Astrocyte (in vitro differentiated cells and primary cell): Measurements from ENCODE around the gene CTIF. TPM values are rescaled to one million over a fixed set of nuclear protein-coding genes. Genes with fewer than 3 reads are reported as not detected.

ENCODE experiments used
- DNase-seq: peaks from one replicate; pipeline ENCODE4 v3.0.0-alpha.2; 2010; ENCODE audit warnings: low read depth
- FAIRE-seq: peaks from 2 replicates; lab custom pipeline; 2011; peaks lifted over from hg19 to GRCh38; lab: Jason Lieb, UNC
- H2AFZ ChIP-seq: 2 replicates; pipeline ENCODE4 v1.6.0; 2012; ENCODE audit warnings: low read depth, low read length, inconsistent platforms
- H3K27ac ChIP-seq: 2 replicates; pipeline ENCODE4 v1.5.1; 2011; ENCODE audit warnings: low read depth, low read length, inconsistent platforms
- H3K27me3 ChIP-seq: 2 replicates; pipeline ENCODE4 v1.6.0; 2011; ENCODE audit warnings: low read length, inconsistent platforms; ENCODE audit not compliant: insufficient read depth
- H3K36me3 ChIP-seq: 2 replicates; pipeline ENCODE4 v1.5.1; 2011; ENCODE audit warnings: low read length, inconsistent platforms; ENCODE audit not compliant: insufficient read depth
- H3K4me1 ChIP-seq: 2 replicates; pipeline ENCODE4 v1.5.1; 2011; ENCODE audit warnings: low read length, inconsistent platforms; ENCODE audit not compliant: insufficient read depth
- H3K4me2 ChIP-seq: 2 replicates; pipeline ENCODE4 v1.6.0; 2012; ENCODE audit warnings: low read length, inconsistent platforms
- H3K4me3 ChIP-seq: 2 replicates; pipeline ENCODE4 v1.5.1; 2011; ENCODE audit warnings: low read depth, mild to moderate bottlenecking, low read length, inconsistent platforms; ENCODE audit not compliant: insufficient read depth
- H3K79me2 ChIP-seq: 2 replicates; pipeline ENCODE4 v1.6.0; 2012; ENCODE audit warnings: mild to moderate bottlenecking, low read length, inconsistent platforms; ENCODE audit not compliant: insufficient read depth
- H3K9ac ChIP-seq: 2 replicates; pipeline ENCODE4 v1.6.0; 2012; ENCODE audit warnings: mild to moderate bottlenecking, low read length, inconsistent platforms
- H3K9me3 ChIP-seq: 2 replicates; pipeline ENCODE4 v1.5.1; 2012; ENCODE audit warnings: low read depth, mild to moderate bottlenecking, low read length, inconsistent platforms; ENCODE audit not compliant: insufficient read depth
- H4K20me1 ChIP-seq: 2 replicates; pipeline ENCODE4 v1.6.0; 2012; ENCODE audit warnings: low read length, inconsistent platforms; ENCODE audit not compliant: insufficient read depth
- H3K27ac Mint-ChIP-seq: one replicate; pipeline ENCODE4 v1.8.0; 2021; ENCODE audit warnings: mild to moderate bottlenecking, mixed read lengths; ENCODE audit not compliant: unreplicated experiment
- H3K27me3 Mint-ChIP-seq: one replicate; pipeline ENCODE4 v1.8.0; 2021; ENCODE audit warnings: low read depth, mixed read lengths; ENCODE audit not compliant: unreplicated experiment
- H3K36me3 Mint-ChIP-seq: one replicate; pipeline ENCODE4 v1.8.0; 2021; ENCODE audit warnings: low read depth, mixed read lengths; ENCODE audit not compliant: unreplicated experiment
- H3K4me1 Mint-ChIP-seq: one replicate; pipeline ENCODE4 v1.8.0; 2021; ENCODE audit warnings: low read depth, mixed read lengths; ENCODE audit not compliant: unreplicated experiment
- H3K4me3 Mint-ChIP-seq: one replicate; pipeline ENCODE4 v1.8.0; 2021; ENCODE audit warnings: mild to moderate bottlenecking, moderate library complexity, mixed read lengths; ENCODE audit not compliant: unreplicated experiment
- H3K9me3 Mint-ChIP-seq: one replicate; pipeline ENCODE4 v1.8.0; 2021; ENCODE audit warnings: mild to moderate bottlenecking, mixed read lengths; ENCODE audit not compliant: unreplicated experiment
- EZH2 ChIP-seq: IDR thresholded peaks from 2 replicates; pipeline ENCODE4 v1.6.1; 2012; ENCODE audit warnings: mild to moderate bottlenecking, low read length, inconsistent platforms; ENCODE audit not compliant: insufficient read depth
- total RNA-seq: library from RNA; stranded (reverse); gene quantifications from 2 replicates; pipeline ENCODE4 v1.2.1, GENCODE V29; 2021
- TF ChIP-seq, protein P1 (sequence below): IDR thresholded peaks from 2 replicates; pipeline ENCODE4 v1.5.1; 2011; ENCODE audit warnings: low read depth, mild to moderate bottlenecking, inconsistent platforms, low read length, moderate library complexity; ENCODE audit not compliant: insufficient read depth

Gene CTIF
- total RNA-seq, 1 donor from 2014 or later = 101 TPM

GRCh38 chr18:48574667-48575300 lies 36.0 kb downstream of the CTIF start:
- peak overlapping the region; percentile 7 for H3K4me2 ChIP-seq
- peaks cover 98% of the 10 kb centered on the region for H4K20me1 ChIP-seq
- no peaks in the 10 kb centered on the region for H3K36me3 ChIP-seq
- H3K27ac Mint-ChIP-seq = no peak overlapping the region
- no peaks in the 10 kb centered on the region for H3K27me3 Mint-ChIP-seq
- peaks cover 4% of the 10 kb centered on the region for H3K9me3 Mint-ChIP-seq
- no peak for FAIRE-seq
- H3K4me3 ChIP-seq = no peak overlapping the region
- no peaks in the 10 kb centered on the region for H3K27me3 ChIP-seq
- no peaks in the 10 kb centered on the region for H3K9me3 ChIP-seq
- no peak overlapping the region for H2AFZ ChIP-seq
- no peak for TF ChIP-seq EZH2
- TF ChIP-seq, protein P1, sequence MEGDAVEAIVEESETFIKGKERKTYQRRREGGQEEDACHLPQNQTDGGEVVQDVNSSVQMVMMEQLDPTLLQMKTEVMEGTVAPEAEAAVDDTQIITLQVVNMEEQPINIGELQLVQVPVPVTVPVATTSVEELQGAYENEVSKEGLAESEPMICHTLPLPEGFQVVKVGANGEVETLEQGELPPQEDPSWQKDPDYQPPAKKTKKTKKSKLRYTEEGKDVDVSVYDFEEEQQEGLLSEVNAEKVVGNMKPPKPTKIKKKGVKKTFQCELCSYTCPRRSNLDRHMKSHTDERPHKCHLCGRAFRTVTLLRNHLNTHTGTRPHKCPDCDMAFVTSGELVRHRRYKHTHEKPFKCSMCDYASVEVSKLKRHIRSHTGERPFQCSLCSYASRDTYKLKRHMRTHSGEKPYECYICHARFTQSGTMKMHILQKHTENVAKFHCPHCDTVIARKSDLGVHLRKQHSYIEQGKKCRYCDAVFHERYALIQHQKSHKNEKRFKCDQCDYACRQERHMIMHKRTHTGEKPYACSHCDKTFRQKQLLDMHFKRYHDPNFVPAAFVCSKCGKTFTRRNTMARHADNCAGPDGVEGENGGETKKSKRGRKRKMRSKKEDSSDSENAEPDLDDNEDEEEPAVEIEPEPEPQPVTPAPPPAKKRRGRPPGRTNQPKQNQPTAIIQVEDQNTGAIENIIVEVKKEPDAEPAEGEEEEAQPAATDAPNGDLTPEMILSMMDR = no peak
- H3K4me3 Mint-ChIP-seq = no peak overlapping the region
- H3K27ac ChIP-seq = no peak overlapping the region
- peaks cover 26% of the 10 kb centered on the region for H3K4me1 Mint-ChIP-seq
- H3K36me3 Mint-ChIP-seq = peaks cover 43% of the 10 kb centered on the region
- peaks cover 83% of the 10 kb centered on the region for H3K79me2 ChIP-seq
- peaks cover 17% of the 10 kb centered on the region for H3K4me1 ChIP-seq
- no peak for DNase-seq
- H3K9ac ChIP-seq = no peak overlapping the region

- Mint-ChIP-seq H3K4me1 (peaks cover 21% of the 10 kb centered on the region), H3K9me3 (peaks cover 4% of the 10 kb centered on the region), H3K36me3 (peaks cover 45% of the 10 kb centered on the region), H3K27me3 (no peaks in the 10 kb centered on the region), H3K27ac (no peak overlapping the region), H3K4me3 (no peak overlapping the region)
- Histone ChIP-seq H3K9ac (no peak overlapping the region), H3K27me3 (no peaks in the 10 kb centered on the region), H3K9me3 (no peaks in the 10 kb centered on the region), H3K36me3 (no peaks in the 10 kb centered on the region), H3K27ac (no peak overlapping the region), H2AFZ (no peak overlapping the region), H3K4me1 (peaks cover 17% of the 10 kb centered on the region), H3K4me2 (peak overlapping the region; percentile 7), H3K4me3 (no peak overlapping the region), H4K20me1 (peaks cover 98% of the 10 kb centered on the region), H3K79me2 (peaks cover 83% of the 10 kb centered on the region)
- FAIRE-seq = no peak
- no peak for DNase-seq
- no peak for TF ChIP-seq EZH2
- TF ChIP-seq, protein P1 = no peak
Observed at GRCh38 chr18:48575301-48575657, 36.4 kb downstream of the CTIF start.
